Upper lobe of left lung (tissue), 4 donors: Measurements from ENCODE around the gene NAB2.

ENCODE experiments used
- EP300 ChIP-seq, 4 donors: sonication (generic); formaldehyde crosslinking; IDR thresholded peaks; one replicate each; pipeline ENCODE4 v1.5.1; 2017; ENCODE audit warnings: antibody characterized with exemption in 4 of 4, control low read depth in 2 of 4
- TF ChIP-seq, protein P1 (sequence below), 6 experiments: fragments of 450-650 bp in 4 of 6; fragments of 200-600 bp in 2 of 6; sonication (generic) in 2 of 6; IDR thresholded peaks; one replicate each; pipeline ENCODE4 v1.5.1; 2016 to 2019; ENCODE audit warnings: antibody characterized with exemption in 6 of 6

DNA sequence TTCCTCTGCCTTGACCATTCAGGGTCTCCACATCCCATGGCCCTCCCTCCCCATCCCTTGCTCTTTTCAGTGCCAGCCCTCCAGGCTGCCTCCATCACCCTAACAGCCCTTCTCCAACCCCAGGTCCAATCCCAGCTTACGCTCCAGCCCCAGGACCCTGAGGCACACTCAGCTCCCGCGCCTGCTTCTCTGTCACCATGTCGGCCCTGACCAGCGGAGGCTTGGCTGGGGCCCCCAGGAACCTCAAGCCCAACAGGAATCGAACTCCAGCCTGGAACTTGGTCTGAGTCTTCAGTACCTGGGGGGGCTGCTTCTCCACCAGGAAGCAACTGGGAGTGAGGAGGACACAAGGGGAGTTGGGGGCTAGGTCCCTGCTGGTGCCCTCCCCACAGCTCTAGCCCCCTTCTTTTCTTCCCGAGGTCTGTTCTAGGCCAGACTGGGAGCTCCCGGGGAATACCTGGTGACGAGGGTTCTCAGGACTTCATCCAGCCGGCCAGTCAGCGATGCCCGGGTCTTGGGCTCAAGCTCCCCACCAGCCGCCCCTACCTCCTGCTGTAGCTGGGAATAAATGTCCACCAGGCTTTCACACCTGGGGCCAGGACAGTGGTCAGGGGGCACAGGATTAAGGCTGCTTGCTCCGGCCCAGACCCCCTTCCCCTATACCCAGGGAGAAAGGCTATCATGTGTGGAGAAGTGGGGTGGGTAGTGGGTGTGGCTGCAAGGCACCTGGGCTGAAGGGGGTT, 16.3 kb downstream of the NAB2 start:
- no peak for TF ChIP-seq EP300 (IDR thresholded peaks at IDR 0.05)
- TF ChIP-seq, protein P1, sequence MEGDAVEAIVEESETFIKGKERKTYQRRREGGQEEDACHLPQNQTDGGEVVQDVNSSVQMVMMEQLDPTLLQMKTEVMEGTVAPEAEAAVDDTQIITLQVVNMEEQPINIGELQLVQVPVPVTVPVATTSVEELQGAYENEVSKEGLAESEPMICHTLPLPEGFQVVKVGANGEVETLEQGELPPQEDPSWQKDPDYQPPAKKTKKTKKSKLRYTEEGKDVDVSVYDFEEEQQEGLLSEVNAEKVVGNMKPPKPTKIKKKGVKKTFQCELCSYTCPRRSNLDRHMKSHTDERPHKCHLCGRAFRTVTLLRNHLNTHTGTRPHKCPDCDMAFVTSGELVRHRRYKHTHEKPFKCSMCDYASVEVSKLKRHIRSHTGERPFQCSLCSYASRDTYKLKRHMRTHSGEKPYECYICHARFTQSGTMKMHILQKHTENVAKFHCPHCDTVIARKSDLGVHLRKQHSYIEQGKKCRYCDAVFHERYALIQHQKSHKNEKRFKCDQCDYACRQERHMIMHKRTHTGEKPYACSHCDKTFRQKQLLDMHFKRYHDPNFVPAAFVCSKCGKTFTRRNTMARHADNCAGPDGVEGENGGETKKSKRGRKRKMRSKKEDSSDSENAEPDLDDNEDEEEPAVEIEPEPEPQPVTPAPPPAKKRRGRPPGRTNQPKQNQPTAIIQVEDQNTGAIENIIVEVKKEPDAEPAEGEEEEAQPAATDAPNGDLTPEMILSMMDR (IDR thresholded peaks at IDR 0.05), result no peak
